Measurements from ENCODE around the gene CFC1. TPM values are rescaled to one million over a fixed set of nuclear protein-coding genes. Genes with fewer than 3 reads are reported as not detected.

Gene CFC1
- total RNA-seq, 1 donor from 2014 or later, result not detected

Other genes with a start within 250 kb of the CFC1 start
- 24.0 to 31.9 TPM (median 26.0 TPM) in 3 replicates for gene PTPN18, start 243.5 kb downstream of the CFC1 start, total RNA-seq
- gene POTEI, start 90.2 kb downstream of the CFC1 start, total RNA-seq, result 0.07 to 1.2 TPM (median 1.0 TPM) in 3 replicates
- not detected in 3 replicates for gene CFC1B, start 78.4 kb downstream of the CFC1 start, total RNA-seq
- not detected in 3 replicates for gene POTEJ, start 11.9 kb upstream of the CFC1 start, total RNA-seq
- not detected in 3 replicates for gene GPR148, start 129.5 kb upstream of the CFC1 start, total RNA-seq
- gene AMER3, start 156.0 kb upstream of the CFC1 start, total RNA-seq, result not detected in 3 replicates
- 6.3 to 12.3 TPM (median 10.6 TPM) in 3 replicates for gene ARHGEF4, start 237.3 kb upstream of the CFC1 start, total RNA-seq

All from chondrocyte (in vitro differentiated cells).